Sigmoid colon (tissue), 4 donors: Measurements from ENCODE around the gene GRK6.

Experiments
- CTCF ChIP-seq, 4 experiments: fragments of 450-650 bp in 3 of 4; fragments of 200-600 bp in 1 of 4; IDR thresholded peaks; one replicate each; pipeline ENCODE4 v1.5.1; 2016 to 2019; ENCODE audit warnings: antibody characterized with exemption in 4 of 4, mild to moderate bottlenecking in 3 of 4, moderate library complexity in 2 of 4
- EP300 ChIP-seq, 4 donors: sonication (generic); formaldehyde crosslinking; IDR thresholded peaks; one replicate each; pipeline ENCODE4 v1.6.1; 2017; ENCODE audit warnings: antibody characterized with exemption in 4 of 4
- POLR2A ChIP-seq, 2 donors: fragments of 450-650 bp; IDR thresholded peaks; one replicate each; pipeline ENCODE4 v1.6.1; 2016; ENCODE audit warnings: antibody characterized with exemption in 2 of 2, mild to moderate bottlenecking in 2 of 2, moderate library complexity in 2 of 2
- POLR2AphosphoS5 ChIP-seq, 4 donors: sonication (generic); formaldehyde crosslinking; IDR thresholded peaks; one replicate each; pipeline ENCODE4 v1.6.1; 2017; ENCODE audit warnings: antibody characterized with exemption in 4 of 4

- TF ChIP-seq CTCF (IDR thresholded peaks at IDR 0.05) (no peak), POLR2A (IDR thresholded peaks at IDR 0.05) (no peak), EP300 (IDR thresholded peaks at IDR 0.05) (no peak), POLR2AphosphoS5 (IDR thresholded peaks at IDR 0.05) (no peak)
Measured at GRCh38 chr5:177430972-177431316, 4.5 kb downstream of the GRK6 start.
